Brain pericyte (primary cell): Measurements from ENCODE around the gene MNAT1.

ENCODE experiments used
- DNase-seq: peaks from one replicate; pipeline ENCODE4 v3.0.0-alpha.2; 2012; ENCODE audit warnings: low read depth, low spot score

MNAT1 gene

DNA sequence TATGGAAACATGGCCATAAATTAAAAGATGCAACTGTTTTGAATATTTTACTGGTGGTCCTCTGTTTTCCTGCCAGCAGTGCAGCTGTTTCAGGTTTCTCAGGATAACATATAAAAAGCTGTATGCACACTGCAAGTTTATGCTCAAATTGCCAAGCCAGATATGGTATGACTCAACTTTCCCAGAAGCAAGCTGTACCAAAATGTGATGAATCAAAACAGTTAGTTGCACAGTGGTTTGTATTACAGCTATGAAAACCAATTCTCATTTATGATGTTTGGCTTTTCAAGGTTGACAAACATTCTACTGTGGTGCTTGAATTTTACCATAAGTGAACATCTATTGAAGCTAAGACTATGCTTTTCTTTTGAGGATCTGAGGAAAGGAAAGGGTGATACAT lies 230.8 kb downstream of the MNAT1 start:
- DNase-seq: peak; percentile 48

DNA sequence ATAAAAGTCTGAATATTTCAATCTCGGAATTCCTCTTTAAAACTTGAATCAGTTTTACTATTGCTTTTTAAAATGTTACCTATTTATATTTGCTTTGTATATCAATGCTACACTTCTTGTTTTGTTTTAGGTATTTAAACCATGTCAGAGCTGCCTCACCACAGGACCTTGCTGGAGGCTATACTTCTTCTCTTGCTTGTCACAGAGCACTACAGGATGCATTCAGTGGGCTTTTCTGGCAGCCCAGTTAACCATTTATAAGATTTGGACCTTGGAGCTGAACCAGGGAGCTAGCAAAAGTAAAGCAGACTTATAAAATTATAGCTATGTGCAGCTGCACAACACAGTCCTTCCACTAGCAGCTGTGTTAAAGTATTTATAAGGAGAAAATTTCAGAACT lies 233.5 kb downstream of the MNAT1 start:
- DNase-seq: no peak

DNA sequence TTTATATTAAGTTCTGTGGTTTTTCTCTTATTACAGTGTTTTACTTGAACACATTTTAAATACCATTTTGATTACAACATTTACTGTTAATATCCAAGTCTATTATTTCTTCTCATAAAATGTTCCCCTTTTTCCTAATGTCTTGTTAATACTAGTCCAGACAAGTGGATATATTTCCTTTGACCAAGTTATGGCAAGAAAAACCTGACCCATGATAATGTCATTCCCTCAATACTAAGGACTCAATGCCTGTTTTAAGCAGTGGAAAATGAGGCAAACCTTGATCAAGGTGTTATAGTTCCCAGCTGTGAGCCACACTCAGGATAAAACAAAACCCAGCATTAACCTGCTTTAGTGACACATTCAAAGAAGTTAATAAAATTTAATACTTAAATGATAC lies 234.1 kb downstream of the MNAT1 start:
- no peak for DNase-seq

DNA sequence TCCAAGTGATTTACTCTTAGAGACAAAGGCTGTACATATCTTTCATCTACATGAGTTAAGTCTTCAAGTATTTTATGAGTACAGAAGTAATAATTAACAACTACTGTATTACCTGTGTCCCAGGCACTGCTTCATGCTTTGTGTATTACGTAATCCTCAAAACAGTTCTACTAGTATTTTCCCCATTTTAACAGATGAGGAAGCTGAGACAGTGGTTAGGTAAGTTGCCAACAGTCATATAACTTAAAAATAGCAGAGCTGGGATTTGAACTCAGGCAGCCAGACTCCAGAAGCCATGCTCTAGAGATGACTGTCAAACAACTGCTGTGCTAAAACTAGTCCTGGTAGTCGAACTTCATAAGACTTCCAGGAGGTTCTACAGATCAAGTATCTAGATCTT lies 235.6 kb downstream of the MNAT1 start:
- no peak for DNase-seq

DNA sequence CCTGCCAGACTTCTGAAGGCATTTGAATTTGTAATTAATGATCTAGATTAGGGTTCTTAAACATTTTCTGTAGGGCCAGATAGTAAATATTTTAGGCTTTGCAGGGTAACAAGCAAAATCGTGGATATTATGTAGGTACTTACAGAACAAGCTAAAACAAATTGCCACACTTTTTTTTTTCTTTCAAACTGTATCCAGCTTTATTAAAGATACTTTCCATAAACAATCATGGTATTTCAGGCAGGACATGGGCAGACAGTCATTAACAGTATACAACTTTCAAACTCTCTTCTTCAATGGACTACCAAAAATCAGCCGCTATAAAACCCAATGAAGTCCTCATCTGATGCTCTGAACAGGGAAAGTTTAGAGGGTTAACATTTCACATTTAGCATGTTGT lies 236.7 kb downstream of the MNAT1 start:
- no peak for DNase-seq

DNA sequence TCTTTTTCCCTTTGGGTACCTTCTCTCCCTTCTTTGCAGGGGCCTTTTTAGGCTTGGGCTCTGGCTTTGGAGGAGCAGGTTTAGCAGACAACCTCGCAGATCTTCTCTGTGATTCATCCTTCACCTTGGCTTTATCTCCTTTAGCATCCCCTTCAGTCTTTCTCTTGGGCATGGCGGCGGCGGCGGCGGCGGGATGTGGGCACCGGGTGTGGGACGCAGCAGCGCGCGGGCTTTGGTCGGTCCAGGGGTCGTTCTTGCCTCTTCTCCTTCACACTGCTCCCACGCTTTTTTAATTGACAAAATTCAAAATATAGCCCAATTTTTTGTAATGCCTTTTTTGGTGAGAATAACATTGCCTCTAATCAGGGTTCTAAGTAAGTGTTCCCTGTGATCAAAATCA lies 237.7 kb downstream of the MNAT1 start:
- no peak for DNase-seq

DNA sequence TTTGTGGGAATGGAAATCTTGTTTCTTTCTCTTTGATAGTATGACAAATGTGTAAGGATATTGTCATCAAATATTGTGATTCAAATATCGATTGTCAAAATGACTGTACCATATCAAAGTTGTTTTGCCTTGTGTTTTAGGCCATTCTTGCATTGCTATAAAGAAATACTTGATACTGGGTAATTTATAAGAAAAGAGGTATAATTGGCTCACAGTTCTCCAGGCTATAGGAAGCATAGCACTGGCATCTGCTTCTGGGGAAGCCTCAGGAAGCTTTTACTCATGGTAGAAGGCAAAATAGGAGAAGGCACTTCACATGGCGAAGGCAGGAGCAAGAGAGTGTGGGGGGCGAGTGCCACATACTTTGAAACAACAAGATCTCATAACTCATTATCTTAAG lies 238.5 kb downstream of the MNAT1 start:
- DNase-seq: no peak

DNA sequence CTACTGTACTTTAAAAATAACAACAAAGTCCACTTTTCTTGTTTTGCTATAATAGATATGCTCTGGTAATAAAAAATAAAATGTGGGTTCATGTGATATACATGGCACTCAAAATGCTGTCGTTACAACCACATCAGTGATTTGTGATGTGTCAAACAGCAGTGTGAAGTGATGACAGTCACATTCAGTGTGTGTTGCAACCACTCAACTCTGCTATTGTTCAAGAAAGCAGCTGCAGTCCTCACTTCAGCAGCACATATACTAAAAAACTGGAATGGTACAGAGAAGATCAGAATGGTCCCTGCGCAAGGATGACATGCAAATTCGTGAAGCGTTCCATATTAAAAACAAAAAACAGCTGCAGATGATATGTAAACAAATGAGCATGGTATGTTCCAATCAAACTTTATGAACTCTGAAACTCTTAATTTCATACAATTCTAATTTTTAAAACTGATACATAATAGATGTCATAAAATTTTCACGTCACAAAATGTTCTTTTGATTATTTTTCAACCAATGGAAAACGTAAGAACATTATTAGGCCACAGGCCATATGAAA lies 239.6 kb downstream of the MNAT1 start:
- no peak for DNase-seq

DNA sequence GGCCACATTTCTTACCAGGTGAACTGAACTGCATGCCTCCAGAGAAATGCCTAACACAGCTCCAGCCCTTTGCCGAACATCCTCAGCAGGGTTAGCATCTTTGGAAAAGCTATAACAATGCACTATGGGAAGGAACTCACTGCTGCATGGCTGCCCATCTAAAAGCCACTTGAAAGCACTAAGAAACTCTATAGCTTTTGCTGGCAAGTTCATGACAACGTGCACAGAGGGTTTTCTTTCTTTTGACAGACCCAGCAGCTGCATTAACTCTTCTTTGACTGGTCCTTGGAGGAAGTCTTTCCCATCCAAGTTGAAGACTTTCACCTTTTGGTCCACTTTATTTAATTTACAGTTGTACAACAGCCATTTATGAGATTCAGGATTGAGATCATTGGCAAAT lies 241.0 kb downstream of the MNAT1 start:
- no peak for DNase-seq

DNA sequence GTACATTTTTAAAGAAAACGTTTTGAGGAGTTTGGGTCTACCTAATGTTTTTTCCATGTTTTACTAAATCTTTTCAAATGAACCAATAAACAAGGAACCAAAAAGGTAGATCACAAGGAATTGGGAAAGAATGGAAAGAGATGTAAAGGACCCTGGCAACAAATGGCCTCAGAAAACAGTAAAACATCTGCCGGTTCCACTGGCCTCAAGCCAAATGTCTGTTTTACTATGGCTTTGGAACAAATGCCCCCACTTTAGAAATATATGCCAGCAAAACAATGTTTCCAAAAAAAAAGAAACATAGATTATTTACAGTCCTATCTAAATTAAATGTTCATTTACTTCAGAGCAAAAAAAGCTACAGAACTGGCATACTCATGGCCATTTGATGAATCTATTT lies 243.3 kb downstream of the MNAT1 start:
- DNase-seq: no peak

DNA sequence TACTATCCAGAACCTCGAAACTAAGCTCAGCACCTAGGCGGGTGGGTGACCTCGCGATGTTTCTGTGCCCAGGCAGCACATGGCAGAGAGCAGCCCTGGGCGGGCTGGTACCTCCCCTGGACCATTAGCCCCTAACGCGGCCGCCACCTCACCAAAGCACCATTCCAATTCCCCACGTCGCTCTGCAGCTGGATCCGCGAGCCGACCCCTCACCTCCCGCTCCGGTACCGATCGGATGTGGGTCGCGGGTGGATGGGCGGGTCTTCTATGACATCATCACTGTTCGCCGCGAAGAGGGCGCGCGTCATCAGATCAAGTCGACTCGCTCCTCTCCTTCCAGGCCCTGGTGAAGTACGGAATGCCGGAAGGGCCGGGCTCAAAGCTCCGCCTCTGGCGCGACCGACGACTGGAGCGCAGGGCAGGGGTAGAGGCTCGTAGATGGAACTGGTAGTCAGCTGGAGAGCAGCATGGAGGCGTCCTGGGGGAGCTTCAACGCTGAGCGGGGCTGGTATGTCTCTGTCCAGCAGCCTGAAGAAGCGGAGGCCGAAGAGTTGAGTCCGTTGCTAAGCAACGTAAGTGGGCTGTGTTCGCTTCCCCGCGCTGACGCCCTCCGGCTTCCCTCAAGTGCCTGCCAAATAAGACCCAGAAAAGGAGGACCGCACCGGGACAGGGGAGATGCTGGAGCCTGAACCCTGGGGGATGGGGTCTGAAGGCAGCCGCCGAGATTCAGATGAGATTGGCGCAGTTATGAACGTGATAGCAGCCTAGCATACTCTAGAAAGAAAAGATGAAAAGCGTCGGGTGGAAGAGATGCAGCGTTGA lies 246.5 kb downstream of the MNAT1 start, which contains the start of the genes SLC38A6 and TRMT5:
TSS of gene SLC38A6 (plus strand) at position 435 of the 822 bp plus-strand sequence. CDS start at position 468, 33 bp downstream.
TSS of gene TRMT5 (minus strand) at position 269 of the 822 bp plus-strand sequence. CDS start at position 163, 106 bp downstream.
- peak; percentile 94 for DNase-seq

DNA sequence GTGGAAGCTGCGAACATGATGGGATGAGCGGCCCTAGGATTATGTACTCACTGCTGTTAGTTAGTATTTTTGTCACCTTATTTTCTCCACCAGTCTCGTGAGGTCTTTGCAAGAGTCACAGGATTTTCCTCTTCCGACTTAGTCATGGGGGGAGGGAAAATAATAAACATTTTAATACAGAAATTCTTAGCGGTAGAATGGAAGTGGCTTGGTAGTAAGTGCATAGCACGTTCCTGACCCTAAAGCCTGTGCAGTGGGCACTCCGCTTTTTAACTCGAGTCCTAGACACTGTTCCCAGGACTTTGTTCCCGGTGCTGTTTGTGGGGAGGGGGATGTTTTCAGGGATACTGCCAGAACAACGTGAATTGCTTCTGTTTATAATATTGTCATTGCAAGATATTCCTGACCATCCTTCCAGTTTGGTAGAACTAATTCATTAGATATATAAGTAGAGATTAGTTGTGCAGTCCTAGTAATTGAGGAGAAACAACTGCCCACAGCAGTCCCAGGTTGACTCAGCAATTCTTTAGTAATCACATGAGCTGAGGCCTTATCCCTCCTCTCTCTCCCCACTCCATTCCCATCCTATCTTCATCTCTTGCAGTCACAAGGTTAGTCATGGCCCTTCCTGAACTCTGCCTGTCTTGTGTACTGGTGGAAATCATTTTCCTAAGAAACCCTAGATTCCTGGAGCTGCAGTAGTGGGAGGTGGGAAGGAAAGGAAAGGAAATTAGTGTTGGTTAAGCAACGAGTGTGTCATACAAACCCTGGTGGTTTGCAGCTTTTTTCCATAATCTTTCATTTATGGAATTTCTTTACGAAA lies 247.3 kb downstream of the MNAT1 start:
- peak; percentile 18 for DNase-seq

DNA sequence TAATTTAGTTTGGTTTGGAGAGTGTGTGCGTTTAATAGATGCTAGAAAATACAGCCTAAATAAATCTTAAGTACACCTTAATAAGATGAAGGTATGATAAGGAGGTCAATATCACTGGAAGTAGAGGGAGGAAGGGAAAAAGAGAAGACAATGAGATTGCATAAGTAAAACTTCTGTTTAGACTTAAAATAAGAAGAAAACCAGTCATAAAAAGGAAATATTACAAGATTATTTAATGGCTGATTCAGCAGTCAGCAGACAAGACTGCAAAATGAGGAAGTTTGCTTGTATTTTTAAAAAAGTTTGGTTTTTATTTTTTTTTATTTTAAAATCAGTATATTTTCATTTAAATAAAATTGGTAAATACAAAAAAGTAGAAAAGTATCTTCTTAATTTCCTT lies 249.6 kb downstream of the MNAT1 start:
- DNase-seq: no peak

DNA sequence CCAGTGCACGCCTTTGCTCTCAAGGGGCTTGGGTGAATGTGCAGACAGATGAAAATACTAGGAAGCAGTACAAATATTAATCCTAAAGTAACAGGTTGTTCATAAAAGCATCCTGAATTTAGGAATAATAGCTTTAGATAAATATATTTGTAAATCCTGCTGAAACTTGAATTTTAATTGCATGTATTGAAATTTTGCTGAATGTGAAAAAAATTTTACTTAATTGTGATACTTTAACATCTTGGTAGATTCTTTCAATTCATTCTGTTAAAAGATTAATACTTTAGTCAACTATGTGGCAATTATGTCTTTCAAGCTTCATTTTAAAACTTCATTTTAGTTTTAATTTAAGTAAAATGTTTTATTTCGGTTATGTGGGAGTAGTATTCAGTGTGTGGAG lies 251.9 kb downstream of the MNAT1 start:
- no peak for DNase-seq

DNA sequence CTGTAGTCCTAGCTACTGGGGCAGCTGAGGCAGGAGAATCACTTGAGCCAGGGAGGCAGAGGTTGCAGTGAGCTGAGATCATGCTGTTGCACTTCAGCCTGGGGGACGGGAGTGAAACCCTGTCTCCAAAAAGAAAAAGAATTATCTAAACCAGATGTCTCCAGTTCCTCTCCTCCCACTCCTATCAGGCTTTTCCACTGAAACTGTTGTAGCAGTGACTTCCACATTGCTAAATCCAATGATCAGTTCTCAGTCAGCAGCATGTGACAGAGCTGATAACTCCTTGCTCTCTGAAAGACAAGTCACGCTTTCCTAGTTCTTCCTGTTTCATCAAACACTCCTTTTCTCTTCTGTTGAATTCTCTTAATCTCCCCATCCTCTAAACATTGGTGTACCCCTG lies 255.0 kb downstream of the MNAT1 start:
- no peak for DNase-seq

DNA sequence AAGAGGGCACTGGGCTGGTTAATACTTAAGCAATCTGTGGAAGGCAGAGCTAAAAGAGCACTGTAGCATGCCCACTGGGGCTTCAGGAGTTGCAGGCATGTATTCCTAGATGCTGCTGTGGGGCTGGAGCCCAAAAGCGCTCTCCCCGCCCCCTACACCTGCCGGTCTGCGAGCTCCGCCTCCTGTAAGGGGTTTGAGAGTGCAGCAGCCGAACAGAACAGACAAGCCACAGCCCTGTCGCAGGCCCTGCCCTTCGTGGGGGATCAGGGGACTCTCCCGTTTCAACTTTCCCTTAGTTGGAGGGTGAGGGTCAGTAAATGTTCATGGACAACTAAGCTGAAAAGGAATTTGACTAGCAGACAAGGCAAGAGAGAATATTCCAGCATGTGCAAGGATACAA lies 264.1 kb downstream of the MNAT1 start:
- no peak for DNase-seq

DNA sequence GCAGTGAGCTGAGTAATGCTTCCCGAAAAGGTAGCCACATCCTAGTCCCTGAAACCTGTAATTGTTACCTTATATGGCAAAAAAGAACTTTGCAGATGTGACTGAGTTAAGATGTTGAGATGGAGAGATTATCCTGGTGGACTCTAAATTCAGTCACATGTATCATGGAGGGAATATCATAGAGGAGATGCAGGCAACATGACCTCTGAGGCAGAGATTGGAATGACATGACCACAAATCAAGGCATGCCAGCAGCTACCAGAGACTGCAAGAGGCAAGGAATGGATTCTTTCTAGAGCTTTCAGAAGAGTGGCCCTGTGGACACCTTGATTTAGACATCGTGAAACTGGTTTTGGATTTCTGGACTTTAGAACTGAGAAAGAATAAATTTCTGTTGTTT lies 265.0 kb downstream of the MNAT1 start:
- DNase-seq: no peak

DNA sequence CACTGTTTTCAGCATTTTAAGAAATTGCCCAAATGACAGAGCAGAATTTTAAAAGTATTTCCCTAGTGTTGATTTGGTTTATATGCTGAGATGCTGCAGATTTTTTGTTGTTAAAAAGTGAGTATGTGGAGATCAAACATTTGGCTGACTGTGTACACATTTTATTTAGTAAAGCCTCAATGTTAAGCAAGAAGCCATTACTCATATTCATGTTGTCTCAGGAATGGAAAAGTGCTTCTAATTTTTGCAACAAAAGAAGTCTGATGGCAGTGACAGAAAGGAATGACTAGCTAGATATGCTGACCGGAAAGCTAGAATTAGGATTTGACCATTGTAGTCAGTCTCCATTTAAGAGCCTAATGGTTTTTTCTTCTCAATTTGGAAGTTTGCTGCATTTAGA lies 269.0 kb downstream of the MNAT1 start:
- DNase-seq: no peak

DNA sequence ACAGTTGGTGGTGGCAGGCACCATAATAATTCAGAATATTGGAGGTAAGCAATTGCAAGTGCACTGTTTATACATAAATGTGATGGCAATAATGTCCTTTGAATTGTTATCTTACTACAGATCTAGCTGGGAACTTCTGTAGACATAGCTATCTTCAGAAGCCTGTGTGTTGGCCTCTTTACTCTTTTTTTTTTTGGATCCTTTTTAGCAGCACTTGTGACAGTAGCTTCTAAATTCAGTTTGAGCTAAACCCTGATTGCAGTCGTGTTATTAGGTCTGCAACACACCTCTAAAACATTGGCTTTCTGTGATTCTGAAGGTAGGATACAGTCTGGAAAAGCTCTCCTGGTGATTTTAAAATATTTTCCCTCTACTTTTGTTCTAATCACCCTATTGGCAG lies 285.0 kb downstream of the MNAT1 start:
- no peak for DNase-seq
